Naive thymus-derived CD8-positive, alpha-beta T cell (primary cell): ENCODE results near the gene EID3. TPM values are rescaled to one million over a fixed set of nuclear protein-coding genes. Genes with fewer than 3 reads are reported as not detected.
"Not testable (repeated sequence)": the region's sequence is repeated elsewhere in the genome, so short reads cannot be mapped to it uniquely, and the experiment has no call there.

Source experiments
- ATAC-seq, 2 donors: fragments of 150-1000 bp; cut with Tn5 transposase in 1 of 2; sonication (Bioruptor Pico), chemical (Tn5 transposase) in 1 of 2; 1 replicate in 1 of 2; 2 replicates in 1 of 2; pipeline ENCODE4 v1.10.0; 2021; ENCODE audit warnings: mild to moderate bottlenecking in 2 of 2, moderate library complexity in 2 of 2
- POLR2A ChIA-PET: fragments of 350-600 bp; sonication (Branson Sonifier 250); formaldehyde crosslinking; loops from one replicate; lab custom pipeline; 2021; ENCODE audit warnings: antibody characterized with exemption; lab: Charles Lee
- DNase-seq, 10 donors: peaks; one replicate each; pipeline versions ENCODE4 v3.0.0 to v3.0.0-alpha.2; 2020 to 2022
- H3K27ac Mint-ChIP-seq, 10 donors: one replicate each; pipeline ENCODE4 v1.8.0; 2020 to 2022; ENCODE audit warnings: mild to moderate bottlenecking in 10 of 10, mixed read lengths in 10 of 10, moderate library complexity in 4 of 10, inconsistent platforms in 1 of 10
- H3K27me3 Mint-ChIP-seq, 5 donors: one replicate each; pipeline ENCODE4 v1.8.0; 2021 to 2022; ENCODE audit warnings: mixed read lengths in 5 of 5
- H3K36me3 Mint-ChIP-seq, 3 donors: one replicate each; pipeline ENCODE4 v1.8.0; 2020 to 2022; ENCODE audit warnings: mixed read lengths in 3 of 3, mild to moderate bottlenecking in 2 of 3, inconsistent platforms in 1 of 3
- H3K4me1 Mint-ChIP-seq, 4 donors: one replicate each; pipeline ENCODE4 v1.8.0; 2021 to 2022; ENCODE audit warnings: mixed read lengths in 4 of 4
- H3K4me3 Mint-ChIP-seq, 10 donors: one replicate each; pipeline ENCODE4 v1.8.0; 2020 to 2022; ENCODE audit warnings: mild to moderate bottlenecking in 10 of 10, mixed read lengths in 10 of 10, moderate library complexity in 6 of 10, inconsistent platforms in 1 of 10
- H3K9me3 Mint-ChIP-seq, 9 donors: one replicate each; pipeline ENCODE4 v1.8.0; 2020 to 2022; ENCODE audit warnings: mixed read lengths in 9 of 9, mild to moderate bottlenecking in 3 of 9, inconsistent platforms in 1 of 9, moderate library complexity in 1 of 9
- polyA plus RNA-seq, 3 donors: library from polyadenylated mRNA; unstranded; fragments of 300-500 nt; fragmentation: Illumina TruSeq; gene quantifications; one replicate each; pipeline ENCODE4 v1.2.3, GENCODE V29; 2021
- total RNA-seq, 8 experiments: library from RNA in 2 of 8; stranded (reverse) in 2 of 8; gene quantifications; one replicate each; pipeline ENCODE4 v1.2.3 and lab custom pipeline; 2021 to 2026

EID3 gene
- total RNA-seq (10 to 100 TPM; 10.6 to 13.6 TPM), polyA plus RNA-seq (10 to 100 TPM; 10.1 to 13.5 (median 10.8) TPM), total RNA-seq (lab: John Stamatoyannopoulos, UW) (8.6 to 16.2 (median 12.2) reads per million in 6 experiments)

GRCh38 chr12:104303538-104304151 lies at the start of gene EID3:
EID3 (plus strand) TSS chr12:104303739; CDS start chr12:104303935, 196 bp downstream.
- ATAC-seq (peak; percentile 94 to 95), DNase-seq (peak; percentile 79 to 93 (median 90))
- H3K9me3 Mint-ChIP-seq = peaks cover 0 to 2% (median 0%) of the 10 kb centered on the region in 9 donors
- H3K27me3 Mint-ChIP-seq = no peaks in the 10 kb centered on the region
- POLR2A ChIA-PET = interaction anchor here (0.7 to 6.3 kb wide), 5 partner anchors 8 to 374 kb away, joined by 3 to 56 read pairs (median 3); partner anchors contain the start of genes HSP90B1 and NFYB
- H3K36me3 Mint-ChIP-seq = peaks cover 0 to 14% (median 0%) of the 10 kb centered on the region in 3 donors
- H3K4me1 Mint-ChIP-seq = peaks cover 26 to 63% (median 55%) of the 10 kb centered on the region in 4 donors
- H3K27ac Mint-ChIP-seq = peak within 1 kb of the TSS; percentile 91 to 99 (median 98)
- H3K4me3 Mint-ChIP-seq = peak within 1 kb of the TSS; percentile 88 to 98 (median 96)

GRCh38 chr12:104257913-104258472 lies 45.5 kb upstream of the EID3 start:
- POLR2A ChIA-PET = interaction anchor here (0.7 kb wide), 1 partner anchor 95 kb away, joined by 7 read pairs; no protein-coding TSS in a partner anchor

GRCh38 chr12:104258476-104259067 lies 45.0 kb upstream of the EID3 start:
- no peaks in the 10 kb centered on the region for H3K27me3 Mint-ChIP-seq

More at GRCh38 chr12:104257913-104258472, 45.5 kb upstream of the EID3 start:
- no peak for DNase-seq
- H3K4me3 Mint-ChIP-seq = no peak overlapping the region
- no peaks in the 10 kb centered on the region for H3K27me3 Mint-ChIP-seq
- peaks cover 0 to 2% (median 0%) of the 10 kb centered on the region in 4 donors for H3K4me1 Mint-ChIP-seq
- H3K27ac Mint-ChIP-seq = peak overlapping the region in 1 of 10 donors; percentile 5
- no peaks in the 10 kb centered on the region for H3K9me3 Mint-ChIP-seq
- H3K36me3 Mint-ChIP-seq = no peaks in the 10 kb centered on the region
- ATAC-seq = no peak

GRCh38 chr12:104263026-104263425 lies 40.5 kb upstream of the EID3 start:
- Mint-ChIP-seq H3K27ac (no peak overlapping the region), H3K27me3 (no peaks in the 10 kb centered on the region), H3K36me3 (no peaks in the 10 kb centered on the region), H3K4me1 (peaks cover 0 to 3% (median 0%) of the 10 kb centered on the region in 4 donors), H3K9me3 (no peaks in the 10 kb centered on the region), H3K4me3 (no peak overlapping the region)
- ATAC-seq = no peak
- POLR2A ChIA-PET = no interaction called here
- no peak for DNase-seq

More at GRCh38 chr12:104258476-104259067, 45.0 kb upstream of the EID3 start:
- Mint-ChIP-seq H3K36me3 (no peaks in the 10 kb centered on the region), H3K4me3 (no peak overlapping the region), H3K27ac (peak overlapping the region in 1 of 10 donors; percentile 5), H3K4me1 (peaks cover 0 to 3% (median 0%) of the 10 kb centered on the region in 4 donors), H3K9me3 (no peaks in the 10 kb centered on the region)
- POLR2A ChIA-PET = no interaction called here
- ATAC-seq (no peak), DNase-seq (no peak)

GRCh38 chr12:104263580-104264358 lies 39.8 kb upstream of the EID3 start:
- Mint-ChIP-seq H3K36me3 (no peaks in the 10 kb centered on the region), H3K4me1 (peaks cover 0 to 3% (median 0%) of the 10 kb centered on the region in 4 donors), H3K27ac (no peak overlapping the region), H3K4me3 (no peak overlapping the region), H3K27me3 (no peaks in the 10 kb centered on the region), H3K9me3 (no peaks in the 10 kb centered on the region)
- ATAC-seq = no peak
- no peak for DNase-seq
- POLR2A ChIA-PET = no interaction called here

- H3K9me3 Mint-ChIP-seq, H3K36me3 Mint-ChIP-seq, DNase-seq, POLR2A ChIA-PET, ATAC-seq, H3K27ac Mint-ChIP-seq, H3K27me3 Mint-ChIP-seq, H3K4me1 Mint-ChIP-seq: not testable (repeated sequence)
- peak overlapping the region in 1 of 10 donors; percentile 26 for H3K4me3 Mint-ChIP-seq
These were observed 38.1 kb upstream of the EID3 start for GRCh38 chr12:104265436-104265835.

GRCh38 chr12:104272938-104273337 lies 30.6 kb upstream of the EID3 start:
- Mint-ChIP-seq H3K9me3 (no peaks in the 10 kb centered on the region), H3K4me3 (no peak overlapping the region), H3K4me1 (peaks cover 6 to 12% (median 8%) of the 10 kb centered on the region in 4 donors), H3K27me3 (no peaks in the 10 kb centered on the region), H3K36me3 (peaks cover 0 to 2% (median 0%) of the 10 kb centered on the region in 3 donors), H3K27ac (no peak overlapping the region)
- POLR2A ChIA-PET = no interaction called here
- ATAC-seq (no peak), DNase-seq (no peak)

- POLR2A ChIA-PET = no interaction called here
- ATAC-seq (no peak), DNase-seq (no peak)
- H3K36me3 Mint-ChIP-seq = peaks cover 0 to 2% (median 0%) of the 10 kb centered on the region in 3 donors
- H3K9me3 Mint-ChIP-seq = no peaks in the 10 kb centered on the region
- H3K27ac Mint-ChIP-seq = no peak overlapping the region
- H3K4me3 Mint-ChIP-seq = no peak overlapping the region
- no peaks in the 10 kb centered on the region for H3K27me3 Mint-ChIP-seq
- peaks cover 6 to 12% (median 8%) of the 10 kb centered on the region in 4 donors for H3K4me1 Mint-ChIP-seq
These were observed 30.0 kb upstream of the EID3 start for GRCh38 chr12:104273503-104273902.

- Mint-ChIP-seq H3K27me3 (peaks cover 0 to 2% (median 0%) of the 10 kb centered on the region in 5 donors), H3K4me3 (no peak overlapping the region), H3K9me3 (no peaks in the 10 kb centered on the region), H3K4me1 (peaks cover 6 to 12% (median 8%) of the 10 kb centered on the region in 4 donors), H3K27ac (no peak overlapping the region), H3K36me3 (peaks cover 0 to 2% (median 0%) of the 10 kb centered on the region in 3 donors)
- POLR2A ChIA-PET = interaction anchor here (1.8 kb wide), 1 partner anchor 13 kb away, joined by 7 read pairs; no protein-coding TSS in a partner anchor
- DNase-seq = no peak
- ATAC-seq = no peak
These were observed 28.7 kb upstream of the EID3 start for GRCh38 chr12:104274811-104275210.

- H3K4me1 Mint-ChIP-seq = peaks cover 6 to 12% (median 8%) of the 10 kb centered on the region in 4 donors
- H3K36me3 Mint-ChIP-seq = peaks cover 0 to 2% (median 0%) of the 10 kb centered on the region in 3 donors
- POLR2A ChIA-PET = interaction anchor here (0.5 to 1.8 kb wide), 2 partner anchors 12 to 14 kb away, joined by 4 to 7 read pairs; no protein-coding TSS in a partner anchor
- H3K4me3 Mint-ChIP-seq = peak overlapping the region in 7 of 10 donors; percentile 2 to 76 (median 38)
- peaks cover 0 to 4% (median 2%) of the 10 kb centered on the region in 5 donors for H3K27me3 Mint-ChIP-seq
- no peak overlapping the region for H3K27ac Mint-ChIP-seq
- ATAC-seq (no peak), DNase-seq (no peak)
- no peaks in the 10 kb centered on the region for H3K9me3 Mint-ChIP-seq
These were observed 27.9 kb upstream of the EID3 start for GRCh38 chr12:104275689-104276088.

GRCh38 chr12:104276273-104277131 lies 27.0 kb upstream of the EID3 start:
- DNase-seq (no peak), ATAC-seq (peak in 1 of 2 donors; percentile 47)
- Mint-ChIP-seq H3K27ac (peak overlapping the region in 4 of 10 donors; percentile 49 to 61 (median 60)), H3K36me3 (peaks cover 0 to 2% (median 0%) of the 10 kb centered on the region in 3 donors), H3K9me3 (no peaks in the 10 kb centered on the region), H3K27me3 (peaks cover under 1 to 8% (median 5%) of the 10 kb centered on the region in 5 donors), H3K4me1 (peaks cover 6 to 12% (median 8%) of the 10 kb centered on the region in 4 donors), H3K4me3 (peak overlapping the region in 9 of 10 donors; percentile 16 to 76 (median 43))
- POLR2A ChIA-PET = interaction anchor here (0.5 to 1.8 kb wide), 4 partner anchors 11 to 55 kb away, joined by 4 to 7 read pairs (median 4); no protein-coding TSS in a partner anchor
